Measurements from ENCODE around the gene PFKM.

GRCh38 chr12:48163150-48163747 lies 44.1 kb downstream of the PFKM start:
- TF ChIP-seq CTCF (IDR thresholded peaks at IDR 0.05; ENCODE audit: insufficient read depth, low read depth, low read length): no peak
- no peak for TF ChIP-seq EZH2 (IDR thresholded peaks at IDR 0.05; ENCODE audit: insufficient read depth, low read length)

Data from astrocyte (in vitro differentiated cells and primary cell).